ENCODE data around the gene LRFN2. TPM values are rescaled to one million over a fixed set of nuclear protein-coding genes. Genes with fewer than 3 reads are reported as not detected.

The LRFN2 gene
- total RNA-seq, 1 experiment from 2014 or later = not detected

GRCh38 chr6:40407239-40407638, 179.9 kb downstream of the LRFN2 start:
- ChIA-PET POLR2A (ENCODE audit: unreplicated experiment) (no interaction called here), CTCF (no interaction called here)
- Histone ChIP-seq H3K27me3 (ENCODE audit: low read length) (no peaks in the 10 kb centered on the region; the same call in 1 of the 2 replicates), H3K9ac (ENCODE audit: low read length) (no peak overlapping the region), H3K27ac (ENCODE audit: low read length) (no peak overlapping the region), H3F3A (ENCODE audit: low read length, unreplicated experiment) (no peaks in the 10 kb centered on the region), H3K4me3 (ENCODE audit: low read length) (no peak overlapping the region), H3K9me3 (ENCODE audit: low read length) (no peaks in the 10 kb centered on the region), H3K9me2 (replicated peaks; ENCODE audit: low read length) (no peaks in the 10 kb centered on the region), H2AFZ (ENCODE audit: low read length) (no peak overlapping the region), H3K79me2 (ENCODE audit: low read length) (no peaks in the 10 kb centered on the region), H4K20me1 (ENCODE audit: low read length) (no peaks in the 10 kb centered on the region), H3K36me3 (ENCODE audit: low read depth, low read length) (no peaks in the 10 kb centered on the region), H3K4me1 (ENCODE audit: insufficient read depth, low read length) (no peaks in the 10 kb centered on the region), H3K4me2 (ENCODE audit: low read length) (no peak overlapping the region)
- intact Hi-C loops (cut with micrococcal nuclease) = no loop called here
- TF ChIP-seq CTCF (conservative IDR thresholded peaks at IDR 0.05; ENCODE audit: low read depth, low read length) = no peak
- no peak for TF ChIP-seq EZH2 (IDR thresholded peaks at IDR 0.05; ENCODE audit: low read length, unreplicated experiment)
- TF ChIP-seq EZH2phosphoT487 (IDR thresholded peaks at IDR 0.05; ENCODE audit: borderline replicate concordance, low read length) = no peak
- ATAC-seq (no peak), DNase-seq (no peak)
- no TSS peak for BruUV-seq (replicated peaks)

- Histone ChIP-seq H3K4me1 (ENCODE audit: insufficient read depth, low read length) (no peaks in the 10 kb centered on the region), H3K36me3 (ENCODE audit: low read depth, low read length) (no peaks in the 10 kb centered on the region), H3K9me3 (ENCODE audit: low read length) (no peaks in the 10 kb centered on the region), H3K9ac (ENCODE audit: low read length) (no peak overlapping the region), H3K27me3 (ENCODE audit: low read length) (no peaks in the 10 kb centered on the region), H3K9me2 (replicated peaks; ENCODE audit: low read length) (no peaks in the 10 kb centered on the region), H3K79me2 (ENCODE audit: low read length) (no peaks in the 10 kb centered on the region), H3K4me3 (ENCODE audit: low read length) (no peak overlapping the region), H4K20me1 (ENCODE audit: low read length) (no peaks in the 10 kb centered on the region), H2AFZ (ENCODE audit: low read length) (no peak overlapping the region), H3F3A (ENCODE audit: low read length, unreplicated experiment) (no peaks in the 10 kb centered on the region), H3K27ac (ENCODE audit: low read length) (no peak overlapping the region), H3K4me2 (ENCODE audit: low read length) (no peak overlapping the region)
- CTCF ChIA-PET = no interaction called here
- TF ChIP-seq EZH2phosphoT487 (IDR thresholded peaks at IDR 0.05; ENCODE audit: borderline replicate concordance, low read length) = no peak
- TF ChIP-seq EZH2 (IDR thresholded peaks at IDR 0.05; ENCODE audit: low read length, unreplicated experiment) = no peak
- TF ChIP-seq CTCF (conservative IDR thresholded peaks at IDR 0.05; ENCODE audit: low read depth, low read length) = no peak
- DNase-seq (no peak), ATAC-seq (no peak)
- BruUV-seq (replicated peaks) = no TSS peak
- intact Hi-C loops (cut with micrococcal nuclease) = no loop called here
- POLR2A ChIA-PET (ENCODE audit: unreplicated experiment) = no interaction called here
Measured at GRCh38 chr6:40406175-40406574, 181.0 kb downstream of the LRFN2 start.

GRCh38 chr6:40400738-40401137, 186.4 kb downstream of the LRFN2 start:
- H3K4me3 ChIP-seq (ENCODE audit: low read length) = no peak overlapping the region
- ATAC-seq (no peak), DNase-seq (no peak)
- intact Hi-C loops (cut with micrococcal nuclease) = no loop called here
- ChIA-PET POLR2A (ENCODE audit: unreplicated experiment) (no interaction called here), CTCF (no interaction called here)
- H4K20me1 ChIP-seq (ENCODE audit: low read length) = no peaks in the 10 kb centered on the region
- H3F3A ChIP-seq (ENCODE audit: low read length, unreplicated experiment) = no peaks in the 10 kb centered on the region
- no peak overlapping the region for H3K9ac ChIP-seq (ENCODE audit: low read length)
- BruUV-seq (replicated peaks) = no TSS peak
- no peak overlapping the region for H3K4me2 ChIP-seq (ENCODE audit: low read length)
- TF ChIP-seq CTCF (conservative IDR thresholded peaks at IDR 0.05; ENCODE audit: low read depth, low read length) = no peak
- TF ChIP-seq EZH2 (IDR thresholded peaks at IDR 0.05; ENCODE audit: low read length, unreplicated experiment) = no peak
- TF ChIP-seq EZH2phosphoT487 (IDR thresholded peaks at IDR 0.05; ENCODE audit: borderline replicate concordance, low read length) = no peak
- no peaks in the 10 kb centered on the region for H3K9me3 ChIP-seq (ENCODE audit: low read length)
- H2AFZ ChIP-seq (ENCODE audit: low read length) = no peak overlapping the region
- no peaks in the 10 kb centered on the region for H3K79me2 ChIP-seq (ENCODE audit: low read length)
- no peaks in the 10 kb centered on the region for H3K4me1 ChIP-seq (ENCODE audit: insufficient read depth, low read length)
- no peak overlapping the region for H3K27ac ChIP-seq (ENCODE audit: low read length)
- no peaks in the 10 kb centered on the region for H3K9me2 ChIP-seq (replicated peaks; ENCODE audit: low read length)
- no peaks in the 10 kb centered on the region for H3K36me3 ChIP-seq (ENCODE audit: low read depth, low read length)
- H3K27me3 ChIP-seq (ENCODE audit: low read length) = no peaks in the 10 kb centered on the region
